Inferior parietal cortex (tissue), 1 donor: ENCODE measurements around the gene FMOD.

ENCODE experiments used
- DNase-seq: peaks from one replicate; pipeline ENCODE4 v3.0.0-alpha.2; 2016; ENCODE audit errors: extremely low spot score

The FMOD gene

DNA sequence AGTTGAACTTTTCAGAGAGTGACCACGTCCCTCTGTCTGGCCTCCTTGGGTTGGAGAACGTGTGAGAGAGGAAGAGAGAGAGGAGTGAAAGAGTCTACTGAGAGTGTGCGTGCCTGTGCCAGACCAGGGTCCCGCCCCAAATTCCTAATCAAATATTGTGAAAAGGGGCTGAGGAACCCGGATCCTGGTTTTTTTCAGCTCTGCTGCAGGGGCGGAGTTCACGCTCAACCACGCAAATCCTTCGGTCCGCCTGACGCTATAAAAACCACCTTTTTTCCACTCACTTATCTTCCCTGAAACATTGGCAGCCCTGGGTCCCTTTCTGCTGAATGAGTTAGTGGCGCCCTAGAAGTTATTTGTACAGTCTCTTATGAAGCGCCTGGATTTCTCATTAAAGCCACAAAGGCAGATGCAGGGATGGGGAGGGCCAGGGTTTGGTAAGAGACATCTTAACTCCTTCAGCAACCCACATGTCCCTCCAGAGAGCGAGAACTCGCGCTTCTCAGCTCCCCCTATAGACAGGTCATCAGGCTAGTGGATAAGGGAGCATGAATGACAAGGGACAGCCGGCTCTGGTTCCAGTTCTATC lies at the start of gene FMOD:
Gene FMOD, minus strand, starts transcription at position 86 of the 589 bp plus-strand sequence. CDS start 2,852 bp downstream, outside the sequence.
- DNase-seq = no peak

GRCh38 chr1:203396595-203397194 lies 45.8 kb upstream of the FMOD start:
- no peak for DNase-seq

- DNase-seq = no peak
Observed at GRCh38 chr1:203395751-203396150, 44.8 kb upstream of the FMOD start.

DNA sequence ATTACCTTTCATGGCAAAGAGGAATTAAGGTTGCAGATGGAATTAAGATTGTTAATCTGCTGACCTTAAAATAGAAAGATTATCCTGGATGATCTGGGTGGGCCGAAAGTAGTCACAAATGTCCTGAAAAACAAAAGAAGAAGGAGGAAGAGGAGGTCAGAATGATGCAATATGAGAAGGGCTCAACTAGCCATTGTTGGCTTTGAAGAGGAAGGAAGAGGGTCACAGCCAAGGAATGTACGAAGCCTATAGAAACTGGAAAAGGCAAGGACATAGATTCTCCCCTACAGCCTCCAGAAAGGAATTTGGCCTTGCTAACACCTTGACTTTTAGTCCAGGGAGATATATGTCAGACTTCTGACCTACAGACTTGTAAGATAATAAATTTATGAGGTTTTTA lies 39.4 kb upstream of the FMOD start:
- DNase-seq = no peak

DNA sequence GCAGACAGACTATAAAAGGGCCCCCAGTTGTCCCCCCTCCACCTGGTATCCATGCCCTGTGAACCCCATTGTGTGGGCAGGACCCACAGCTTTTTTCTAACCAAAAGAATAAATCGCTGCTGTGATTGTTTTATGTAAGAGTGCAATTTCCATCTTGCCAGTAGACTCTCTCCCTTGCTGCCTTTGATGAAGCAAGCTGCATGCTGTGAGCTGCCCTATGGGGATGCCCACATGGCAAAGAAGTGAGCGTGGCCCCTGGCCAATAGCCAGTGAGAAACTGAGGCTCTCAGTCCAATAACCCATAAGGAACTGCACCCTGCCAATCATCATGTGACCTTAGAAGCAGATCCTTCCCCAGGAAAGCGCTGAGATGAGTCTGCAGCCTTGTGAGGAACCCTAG lies 37.8 kb upstream of the FMOD start:
- DNase-seq = no peak

DNA sequence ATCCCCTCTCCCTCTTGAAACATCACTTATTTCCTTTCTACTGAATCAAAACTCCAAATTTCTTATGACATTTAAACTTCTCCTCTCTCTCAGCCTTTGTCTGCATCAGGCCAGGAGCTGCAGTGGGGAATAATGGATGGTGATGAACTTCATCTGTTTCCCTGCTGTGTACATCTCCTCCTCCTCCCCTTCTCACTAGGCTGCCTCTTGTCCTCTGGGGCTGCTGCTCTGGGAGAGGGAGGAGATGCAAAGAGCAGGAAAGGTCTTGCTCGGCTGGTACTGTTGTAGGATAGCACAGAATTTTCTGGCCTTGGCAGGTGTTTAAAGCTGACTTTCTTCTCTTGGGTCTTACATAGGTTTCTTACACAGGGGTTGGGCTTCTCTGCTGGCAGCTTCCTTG lies 31.1 kb upstream of the FMOD start:
- no peak for DNase-seq

DNA sequence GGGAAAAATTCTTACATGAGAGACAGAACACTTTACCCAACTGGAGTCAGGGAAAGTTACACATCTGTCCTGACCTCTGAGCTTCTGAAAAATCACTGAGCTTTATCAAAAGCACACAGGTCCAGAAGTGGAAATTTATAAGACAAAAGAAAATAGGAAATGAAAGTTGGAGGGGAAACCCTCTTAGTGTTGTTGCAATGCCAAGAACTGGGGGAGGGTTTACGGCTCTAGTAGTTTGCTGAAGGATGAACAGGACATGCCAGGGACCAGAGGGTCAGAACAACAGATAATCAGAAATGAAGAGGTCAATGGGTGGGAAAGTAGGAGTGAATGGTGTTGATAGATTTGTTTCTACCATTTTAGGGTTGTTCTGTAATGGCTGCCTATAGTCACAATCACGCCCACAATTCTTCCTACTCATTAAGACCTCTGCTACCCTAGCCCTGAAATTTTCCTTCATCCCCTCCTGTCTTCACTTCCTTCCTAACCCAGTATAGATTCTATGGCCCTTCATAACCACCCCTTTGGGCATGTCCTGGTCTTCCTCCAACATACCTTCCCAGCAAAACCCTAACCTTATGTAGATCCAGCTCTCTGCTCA lies 30.3 kb upstream of the FMOD start:
- DNase-seq = no peak

GRCh38 chr1:203380420-203381150 lies 29.7 kb upstream of the FMOD start:
- no peak for DNase-seq

- no peak for DNase-seq
Observed at GRCh38 chr1:203379825-203380224, 28.9 kb upstream of the FMOD start.

GRCh38 chr1:203378556-203379245 lies 27.8 kb upstream of the FMOD start:
- peak; percentile 58 for DNase-seq

GRCh38 chr1:203373991-203374390 lies 23.1 kb upstream of the FMOD start:
- no peak for DNase-seq

- DNase-seq = no peak
Observed at GRCh38 chr1:203373002-203373401, 22.1 kb upstream of the FMOD start.

- no peak for DNase-seq
Observed at GRCh38 chr1:203371288-203371687, 20.4 kb upstream of the FMOD start.

- DNase-seq = no peak
Observed at GRCh38 chr1:203369666-203370065, 18.7 kb upstream of the FMOD start.

- DNase-seq = no peak
Observed at GRCh38 chr1:203368624-203369451, 17.9 kb upstream of the FMOD start.

GRCh38 chr1:203367057-203367456 lies 16.1 kb upstream of the FMOD start:
- DNase-seq = no peak

- DNase-seq = no peak
Observed at GRCh38 chr1:203366476-203366875, 15.6 kb upstream of the FMOD start.

GRCh38 chr1:203364806-203365205 lies 13.9 kb upstream of the FMOD start:
- DNase-seq = no peak

DNA sequence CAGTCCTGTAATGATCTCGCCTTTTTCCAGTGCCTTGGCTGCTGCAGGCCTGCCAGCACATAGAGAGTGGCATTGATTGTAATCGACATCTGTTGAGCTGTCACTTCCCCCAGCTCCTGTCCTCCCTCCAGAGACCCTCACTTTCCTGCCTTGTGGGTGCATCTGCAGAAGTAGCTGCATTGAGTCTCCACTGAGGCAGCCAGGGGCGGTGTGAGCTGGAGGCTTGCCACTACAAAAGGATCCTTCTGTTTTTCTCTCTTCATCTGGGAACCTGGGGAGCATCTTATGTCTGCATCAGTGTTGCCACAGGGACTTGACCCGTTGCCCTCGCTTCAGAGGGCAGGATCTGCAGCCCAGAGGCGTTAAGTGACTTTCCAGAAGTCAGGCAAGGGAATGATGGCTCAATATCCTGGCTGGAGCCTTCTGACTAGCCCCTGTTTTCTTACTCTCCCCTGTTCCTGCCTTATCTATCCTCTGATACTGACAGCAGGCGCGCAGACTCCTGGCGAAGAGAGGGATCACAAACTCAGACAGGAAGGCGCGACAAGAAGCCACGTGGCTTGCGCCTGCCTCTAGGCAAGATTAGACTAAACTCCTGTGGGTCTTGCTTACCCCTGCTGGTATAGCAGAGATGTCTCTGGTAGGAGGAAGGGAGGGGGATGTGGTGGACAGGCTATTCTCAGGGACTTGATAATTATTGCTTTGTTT lies 13.3 kb upstream of the FMOD start:
- no peak for DNase-seq

- no peak for DNase-seq
Observed at GRCh38 chr1:203362720-203363025, 11.8 kb upstream of the FMOD start.
